Measurements from ENCODE around the gene NFYB. TPM values are rescaled to one million over a fixed set of nuclear protein-coding genes. Genes with fewer than 3 reads are reported as not detected.

NFYB gene
- polyA plus RNA-seq, 1 of the 3 experiments (the other 2 are of a cell fraction): 11.0 TPM

GRCh38 chr12:104080764-104081163 lies 57.2 kb downstream of the NFYB start (continued):
- TF ChIP-seq, protein P1, sequence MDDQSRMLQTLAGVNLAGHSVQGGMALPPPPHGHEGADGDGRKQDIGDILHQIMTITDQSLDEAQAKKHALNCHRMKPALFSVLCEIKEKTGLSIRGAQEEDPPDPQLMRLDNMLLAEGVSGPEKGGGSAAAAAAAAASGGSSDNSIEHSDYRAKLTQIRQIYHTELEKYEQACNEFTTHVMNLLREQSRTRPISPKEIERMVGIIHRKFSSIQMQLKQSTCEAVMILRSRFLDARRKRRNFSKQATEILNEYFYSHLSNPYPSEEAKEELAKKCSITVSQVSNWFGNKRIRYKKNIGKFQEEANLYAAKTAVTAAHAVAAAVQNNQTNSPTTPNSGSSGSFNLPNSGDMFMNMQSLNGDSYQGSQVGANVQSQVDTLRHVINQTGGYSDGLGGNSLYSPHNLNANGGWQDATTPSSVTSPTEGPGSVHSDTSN (IDR thresholded peaks at IDR 0.05): no peak

- no peak overlapping the region for H3K4me3 ChIP-seq (ENCODE audit: low read depth in 2 of 2, low read length in 1 of 2)
- H4K20me1 ChIP-seq (ENCODE audit: insufficient read depth): no peaks in the 10 kb centered on the region
- no peak overlapping the region for H2AFZ ChIP-seq (ENCODE audit: low read depth)
- no peaks in the 10 kb centered on the region for H3F3A ChIP-seq (replicated peaks; ENCODE audit: insufficient read depth)
- peaks cover 15% of the 10 kb centered on the region for H3K79me2 ChIP-seq (ENCODE audit: insufficient read depth)
- no CpG with 5 or more reads among the region's 1 CpG for WGBS (ENCODE audit: low lambda C conversion rate)
- H3K9me2 ChIP-seq: no peaks in the 10 kb centered on the region
- H3K9me3 ChIP-seq: no peaks in the 10 kb centered on the region; the same call in 1 of the 2 replicates
- ChIA-PET CTCF (interaction anchor here (0.8 to 1.2 kb wide), 3 partner anchors 7 to 30 kb away, joined by 3 to 4 read pairs (median 4); no protein-coding TSS in a partner anchor), POLR2A (no interaction called here)
- TF ChIP-seq, protein P2, sequence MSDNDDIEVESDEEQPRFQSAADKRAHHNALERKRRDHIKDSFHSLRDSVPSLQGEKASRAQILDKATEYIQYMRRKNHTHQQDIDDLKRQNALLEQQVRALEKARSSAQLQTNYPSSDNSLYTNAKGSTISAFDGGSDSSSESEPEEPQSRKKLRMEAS (IDR thresholded peaks at IDR 0.05; ENCODE audit: low read depth): no peak
- TF ChIP-seq NFIC (IDR thresholded peaks at IDR 0.05; ENCODE audit: borderline replicate concordance) (no peak), TEAD4 (IDR thresholded peaks at IDR 0.05; ENCODE audit: borderline replicate concordance, insufficient read depth) (no peak), FOSL2 (IDR thresholded peaks at IDR 0.05; ENCODE audit: borderline replicate concordance, low read depth) (no peak), USF2 (IDR thresholded peaks at IDR 0.05; ENCODE audit: borderline replicate concordance, low read depth, low read length) (no peak), JUND (IDR thresholded peaks at IDR 0.05) (no peak), YY1 (IDR thresholded peaks at IDR 0.05; ENCODE audit: low read depth) (no peak), POLR2AphosphoS5 (IDR thresholded peaks at IDR 0.05; ENCODE audit: low read depth, low read length) (no peak), GABPA (IDR thresholded peaks at IDR 0.05; ENCODE audit: low read depth) (no peak), RFX5 (IDR thresholded peaks at IDR 0.05; ENCODE audit: low read length) (no peak), MXI1 (IDR thresholded peaks at IDR 0.05; ENCODE audit: low read depth, low read length) (no peak), TCF12 (IDR thresholded peaks at IDR 0.05) (no peak), TAF1 (IDR thresholded peaks at IDR 0.05; ENCODE audit: borderline replicate concordance, low read depth, low read length) (no peak), MEF2A (IDR thresholded peaks at IDR 0.05; ENCODE audit: borderline replicate concordance, low read depth) (no peak)
- TF ChIP-seq, protein P3, sequence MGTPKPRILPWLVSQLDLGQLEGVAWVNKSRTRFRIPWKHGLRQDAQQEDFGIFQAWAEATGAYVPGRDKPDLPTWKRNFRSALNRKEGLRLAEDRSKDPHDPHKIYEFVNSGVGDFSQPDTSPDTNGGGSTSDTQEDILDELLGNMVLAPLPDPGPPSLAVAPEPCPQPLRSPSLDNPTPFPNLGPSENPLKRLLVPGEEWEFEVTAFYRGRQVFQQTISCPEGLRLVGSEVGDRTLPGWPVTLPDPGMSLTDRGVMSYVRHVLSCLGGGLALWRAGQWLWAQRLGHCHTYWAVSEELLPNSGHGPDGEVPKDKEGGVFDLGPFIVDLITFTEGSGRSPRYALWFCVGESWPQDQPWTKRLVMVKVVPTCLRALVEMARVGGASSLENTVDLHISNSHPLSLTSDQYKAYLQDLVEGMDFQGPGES (IDR thresholded peaks at IDR 0.05; ENCODE audit: low read depth, low read length): no peak
- TF ChIP-seq, protein P4, sequence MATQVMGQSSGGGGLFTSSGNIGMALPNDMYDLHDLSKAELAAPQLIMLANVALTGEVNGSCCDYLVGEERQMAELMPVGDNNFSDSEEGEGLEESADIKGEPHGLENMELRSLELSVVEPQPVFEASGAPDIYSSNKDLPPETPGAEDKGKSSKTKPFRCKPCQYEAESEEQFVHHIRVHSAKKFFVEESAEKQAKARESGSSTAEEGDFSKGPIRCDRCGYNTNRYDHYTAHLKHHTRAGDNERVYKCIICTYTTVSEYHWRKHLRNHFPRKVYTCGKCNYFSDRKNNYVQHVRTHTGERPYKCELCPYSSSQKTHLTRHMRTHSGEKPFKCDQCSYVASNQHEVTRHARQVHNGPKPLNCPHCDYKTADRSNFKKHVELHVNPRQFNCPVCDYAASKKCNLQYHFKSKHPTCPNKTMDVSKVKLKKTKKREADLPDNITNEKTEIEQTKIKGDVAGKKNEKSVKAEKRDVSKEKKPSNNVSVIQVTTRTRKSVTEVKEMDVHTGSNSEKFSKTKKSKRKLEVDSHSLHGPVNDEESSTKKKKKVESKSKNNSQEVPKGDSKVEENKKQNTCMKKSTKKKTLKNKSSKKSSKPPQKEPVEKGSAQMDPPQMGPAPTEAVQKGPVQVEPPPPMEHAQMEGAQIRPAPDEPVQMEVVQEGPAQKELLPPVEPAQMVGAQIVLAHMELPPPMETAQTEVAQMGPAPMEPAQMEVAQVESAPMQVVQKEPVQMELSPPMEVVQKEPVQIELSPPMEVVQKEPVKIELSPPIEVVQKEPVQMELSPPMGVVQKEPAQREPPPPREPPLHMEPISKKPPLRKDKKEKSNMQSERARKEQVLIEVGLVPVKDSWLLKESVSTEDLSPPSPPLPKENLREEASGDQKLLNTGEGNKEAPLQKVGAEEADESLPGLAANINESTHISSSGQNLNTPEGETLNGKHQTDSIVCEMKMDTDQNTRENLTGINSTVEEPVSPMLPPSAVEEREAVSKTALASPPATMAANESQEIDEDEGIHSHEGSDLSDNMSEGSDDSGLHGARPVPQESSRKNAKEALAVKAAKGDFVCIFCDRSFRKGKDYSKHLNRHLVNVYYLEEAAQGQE (IDR thresholded peaks at IDR 0.05; ENCODE audit: low read depth, low read length): no peak
- TF ChIP-seq, protein P5, sequence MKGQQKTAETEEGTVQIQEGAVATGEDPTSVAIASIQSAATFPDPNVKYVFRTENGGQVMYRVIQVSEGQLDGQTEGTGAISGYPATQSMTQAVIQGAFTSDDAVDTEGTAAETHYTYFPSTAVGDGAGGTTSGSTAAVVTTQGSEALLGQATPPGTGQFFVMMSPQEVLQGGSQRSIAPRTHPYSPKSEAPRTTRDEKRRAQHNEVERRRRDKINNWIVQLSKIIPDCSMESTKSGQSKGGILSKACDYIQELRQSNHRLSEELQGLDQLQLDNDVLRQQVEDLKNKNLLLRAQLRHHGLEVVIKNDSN (IDR thresholded peaks at IDR 0.05; ENCODE audit: borderline replicate concordance, low read depth): no peak
- no peak overlapping the region for H3K27ac ChIP-seq (ENCODE audit: low read depth in 2 of 2, low read length in 1 of 2)
- DNase-seq: no peak
- no peaks in the 10 kb centered on the region for H3K27me3 ChIP-seq (ENCODE audit: insufficient read depth)
- H3K9ac ChIP-seq: no peak overlapping the region
- peaks cover 20 to 49% of the 10 kb centered on the region in 2 experiments for H3K36me3 ChIP-seq (replicated peaks in 1 of 2; ENCODE audit: control insufficient read depth in 1 of 2, insufficient read depth in 2 of 2, low read length in 1 of 2)
- no peak overlapping the region for H3K4me2 ChIP-seq
- H3K4me1 ChIP-seq (ENCODE audit: control insufficient read depth in 1 of 2, insufficient read depth in 2 of 2, low read depth in 1 of 2, low read length in 1 of 2): no peaks in the 10 kb centered on the region
Observed at GRCh38 chr12:104079024-104079423, 59.0 kb downstream of the NFYB start.

Measured in SK-N-SH (cell line).